GM12891 (cell line): ENCODE measurements around the gene DNAH8.

Experiments used
- DNase-seq: peaks from one replicate; pipeline ENCODE4 v3.0.0; 2011; ENCODE audit warnings: low spot score; ENCODE audit not compliant: insufficient read length
- FAIRE-seq: peaks from 2 replicates; lab custom pipeline; 2011; peaks lifted over from hg19 to GRCh38; lab: Jason Lieb, UNC
- PAX5 ChIP-seq: IDR thresholded peaks from 2 replicates; pipeline ENCODE4 v1.6.1; 2011; ENCODE audit warnings: low read length, moderate library complexity, mild to moderate bottlenecking; ENCODE audit not compliant: insufficient read depth, severe bottlenecking
- POLR2A ChIP-seq: IDR thresholded peaks from 2 replicates; pipeline ENCODE4 v1.6.1; 2011; ENCODE audit warnings: low read depth, low read length, control low read depth
- POLR2AphosphoS5 ChIP-seq: IDR thresholded peaks from 2 replicates; pipeline ENCODE4 v1.6.1; 2011; ENCODE audit warnings: low read depth, low read length, control low read depth
- POU2F2 ChIP-seq: IDR thresholded peaks from 2 replicates; pipeline ENCODE4 v1.6.1; 2011; ENCODE audit warnings: low read depth, mild to moderate bottlenecking, control low read depth, low read length, moderate library complexity
- SPI1 ChIP-seq: IDR thresholded peaks from 2 replicates; pipeline ENCODE4 v1.6.1; 2011; ENCODE audit warnings: low read depth, low read length, control low read depth
- TAF1 ChIP-seq: IDR thresholded peaks from 2 replicates; pipeline ENCODE4 v1.6.1; 2011; ENCODE audit warnings: low read depth, low read length, control low read depth

The DNAH8 gene

GRCh38 chr6:39007575-39007974 is 292.5 kb downstream of the DNAH8 start:
- DNase-seq (no peak), FAIRE-seq (no peak)
- no peak for TF ChIP-seq SPI1
- no peak for TF ChIP-seq POU2F2
- TF ChIP-seq TAF1: no peak
- no peak for TF ChIP-seq POLR2A
- TF ChIP-seq POLR2AphosphoS5: no peak
- no peak for TF ChIP-seq PAX5

GRCh38 chr6:39008737-39009136 is 293.6 kb downstream of the DNAH8 start:
- FAIRE-seq (no peak), DNase-seq (no peak)
- TF ChIP-seq POLR2AphosphoS5: no peak
- no peak for TF ChIP-seq POLR2A
- no peak for TF ChIP-seq TAF1
- TF ChIP-seq SPI1: no peak

- FAIRE-seq (no peak), DNase-seq (no peak)
- TF ChIP-seq TAF1 (no peak), POLR2AphosphoS5 (no peak), POU2F2 (no peak), POLR2A (no peak), PAX5 (no peak), SPI1 (no peak)
These were observed 294.4 kb downstream of the DNAH8 start for GRCh38 chr6:39009476-39009875.

- no peak for TF ChIP-seq SPI1
- TF ChIP-seq POLR2AphosphoS5: no peak
- no peak for TF ChIP-seq PAX5
- no peak for TF ChIP-seq POU2F2
- TF ChIP-seq TAF1: no peak
- no peak for TF ChIP-seq POLR2A
- DNase-seq (no peak), FAIRE-seq (no peak)
These were observed 301.9 kb downstream of the DNAH8 start for GRCh38 chr6:39016839-39017546.

GRCh38 chr6:39017547-39017880 is 302.4 kb downstream of the DNAH8 start:
- no peak for FAIRE-seq
- no peak for TF ChIP-seq PAX5
- no peak for TF ChIP-seq SPI1
- no peak for TF ChIP-seq TAF1
- TF ChIP-seq POLR2A: no peak
- TF ChIP-seq POU2F2: no peak
- no peak for TF ChIP-seq POLR2AphosphoS5
- no peak for DNase-seq

- DNase-seq (no peak), FAIRE-seq (no peak)
- TF ChIP-seq POLR2A (no peak), POLR2AphosphoS5 (no peak), POU2F2 (no peak), SPI1 (no peak), TAF1 (no peak), PAX5 (no peak)
These were observed 303.0 kb downstream of the DNAH8 start for GRCh38 chr6:39018103-39018502.

GRCh38 chr6:39020136-39020535 is 305.0 kb downstream of the DNAH8 start:
- TF ChIP-seq POU2F2 (no peak), POLR2AphosphoS5 (no peak), POLR2A (no peak), TAF1 (no peak)
- FAIRE-seq: no peak

GRCh38 chr6:39021041-39021440 is 305.9 kb downstream of the DNAH8 start:
- TF ChIP-seq SPI1: no peak
- no peak for TF ChIP-seq POLR2AphosphoS5
- no peak for TF ChIP-seq POLR2A
- TF ChIP-seq PAX5: no peak
- no peak for TF ChIP-seq POU2F2
- TF ChIP-seq TAF1: no peak
- FAIRE-seq (no peak), DNase-seq (no peak)

More at GRCh38 chr6:39020136-39020535, 305.0 kb downstream of the DNAH8 start:
- no peak for DNase-seq

GRCh38 chr6:39021779-39022178 is 306.7 kb downstream of the DNAH8 start:
- FAIRE-seq: no peak
- no peak for TF ChIP-seq POLR2A
- no peak for TF ChIP-seq PAX5
- TF ChIP-seq POU2F2: no peak
- no peak for TF ChIP-seq TAF1
- TF ChIP-seq SPI1: no peak
- no peak for TF ChIP-seq POLR2AphosphoS5
- no peak for DNase-seq

GRCh38 chr6:39026175-39026574 is 311.1 kb downstream of the DNAH8 start:
- TF ChIP-seq TAF1: no peak
- TF ChIP-seq POU2F2: no peak
- no peak for TF ChIP-seq PAX5
- no peak for TF ChIP-seq SPI1
- no peak for TF ChIP-seq POLR2A
- TF ChIP-seq POLR2AphosphoS5: no peak
- DNase-seq (no peak), FAIRE-seq (no peak)
